ENCODE results near the gene PANX2.
"Not testable (repeated sequence)": the region's sequence is repeated elsewhere in the genome, so short reads cannot be mapped to it uniquely, and the experiment has no call there.

Gene PANX2

DNA sequence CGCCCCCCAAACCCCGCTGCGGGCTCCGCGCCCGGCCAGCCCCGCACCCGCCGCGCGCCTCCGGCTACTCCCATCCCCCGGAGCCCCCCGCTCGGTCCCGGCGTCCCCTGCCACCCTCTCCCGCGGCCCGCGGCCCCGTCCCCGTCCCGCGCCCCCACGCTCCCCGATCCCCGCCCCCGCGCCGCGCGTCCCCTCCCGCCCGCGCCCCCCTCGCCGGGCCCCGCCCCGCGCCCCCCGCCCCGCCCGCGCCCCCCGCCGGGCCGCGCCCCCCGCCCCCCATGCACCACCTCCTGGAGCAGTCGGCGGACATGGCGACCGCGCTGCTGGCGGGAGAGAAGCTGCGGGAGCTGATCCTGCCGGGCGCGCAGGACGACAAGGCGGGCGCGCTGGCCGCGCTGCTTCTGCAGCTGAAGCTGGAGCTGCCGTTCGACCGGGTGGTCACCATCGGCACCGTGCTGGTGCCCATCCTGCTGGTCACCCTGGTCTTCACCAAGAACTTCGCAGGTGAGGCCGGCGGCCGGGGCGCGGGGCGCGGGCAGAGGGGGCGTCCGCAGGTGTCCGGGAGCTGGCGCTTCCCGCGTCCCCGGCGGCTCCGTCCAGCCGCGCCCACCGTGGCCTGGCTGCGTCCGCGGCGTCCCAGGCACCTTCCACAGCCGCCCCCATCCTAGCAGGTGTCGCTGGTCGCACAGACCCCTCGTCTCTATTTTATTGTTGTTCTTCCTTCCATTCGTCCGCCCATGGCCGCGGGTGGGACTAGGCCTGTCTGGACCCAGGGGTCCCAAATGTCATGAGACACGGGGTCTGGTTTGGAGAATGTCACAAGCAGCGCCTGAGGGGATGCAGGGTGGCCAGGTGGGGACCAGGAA lies at the start of gene PANX2:
TSS of gene PANX2 (plus strand) at position 279 of the 866 bp plus-strand sequence. CDS start at position 279, 0 bp downstream.
- no peak for DNase-seq

DNA sequence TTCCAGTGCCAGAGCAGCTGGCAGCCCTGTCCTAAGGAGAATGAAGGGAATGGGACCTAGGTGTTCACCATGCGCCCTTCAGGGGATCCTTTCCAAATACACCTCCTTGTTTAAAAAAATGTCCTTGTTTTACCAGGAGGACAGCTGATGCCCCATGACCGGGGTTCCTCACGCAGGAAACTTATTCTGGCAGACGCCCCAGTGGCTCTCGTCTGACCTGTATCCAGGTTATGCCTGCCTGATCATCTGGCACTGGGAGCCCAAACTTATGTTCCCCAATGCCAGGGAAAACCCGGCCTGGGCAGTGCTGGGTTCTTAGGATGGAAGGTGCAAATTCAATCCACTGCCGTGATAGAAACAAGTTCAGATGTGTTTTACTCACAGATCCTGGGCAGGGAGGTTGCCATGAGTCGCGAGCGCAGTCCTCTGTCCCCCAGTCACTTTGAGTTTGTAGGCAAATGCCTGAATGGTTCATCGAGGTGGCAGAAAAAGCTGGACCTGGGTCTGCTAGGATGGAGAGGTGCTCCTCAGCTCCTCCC lies 49.3 kb upstream of the PANX2 start:
- no peak for DNase-seq

DNA sequence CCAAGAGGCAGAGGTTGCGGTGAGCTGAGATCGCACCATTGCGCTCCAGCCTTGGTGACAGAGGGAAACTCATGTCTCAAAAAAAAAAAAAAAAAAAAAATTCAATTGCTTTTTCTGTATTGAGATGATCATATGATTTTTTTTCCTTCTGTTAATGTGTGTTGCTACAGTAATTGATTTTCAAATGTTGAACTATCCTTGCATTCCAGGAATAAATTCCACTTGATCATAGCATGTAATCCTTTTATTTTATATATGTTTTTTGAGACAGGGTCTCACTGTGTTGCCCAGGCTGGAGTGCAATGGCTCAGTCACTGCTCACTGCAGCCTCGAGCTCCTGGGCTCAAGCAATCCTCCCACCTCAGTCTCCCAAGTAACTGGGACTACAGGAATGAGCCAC lies 47.4 kb upstream of the PANX2 start:
- no peak for DNase-seq

DNA sequence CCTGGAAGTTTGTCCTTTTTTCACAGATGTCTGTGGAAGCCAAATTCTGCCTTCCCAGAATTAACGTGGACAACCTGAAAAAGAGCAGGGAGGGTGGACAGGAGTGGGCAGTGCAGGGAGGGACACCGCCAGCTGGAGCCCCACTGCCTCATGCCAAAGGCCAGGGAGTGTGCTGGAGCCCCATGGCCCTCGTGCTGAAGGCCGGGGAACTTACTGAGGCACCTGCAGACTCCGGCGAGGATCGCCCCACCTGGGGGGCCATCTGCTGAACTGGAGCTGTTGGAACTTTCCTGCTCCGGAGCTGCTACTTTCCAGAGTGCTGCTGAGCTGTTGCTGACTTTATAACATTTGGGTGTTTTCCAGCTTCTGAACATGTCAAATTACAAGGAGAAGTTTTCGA lies 45.5 kb upstream of the PANX2 start:
- DNase-seq: no peak

DNA sequence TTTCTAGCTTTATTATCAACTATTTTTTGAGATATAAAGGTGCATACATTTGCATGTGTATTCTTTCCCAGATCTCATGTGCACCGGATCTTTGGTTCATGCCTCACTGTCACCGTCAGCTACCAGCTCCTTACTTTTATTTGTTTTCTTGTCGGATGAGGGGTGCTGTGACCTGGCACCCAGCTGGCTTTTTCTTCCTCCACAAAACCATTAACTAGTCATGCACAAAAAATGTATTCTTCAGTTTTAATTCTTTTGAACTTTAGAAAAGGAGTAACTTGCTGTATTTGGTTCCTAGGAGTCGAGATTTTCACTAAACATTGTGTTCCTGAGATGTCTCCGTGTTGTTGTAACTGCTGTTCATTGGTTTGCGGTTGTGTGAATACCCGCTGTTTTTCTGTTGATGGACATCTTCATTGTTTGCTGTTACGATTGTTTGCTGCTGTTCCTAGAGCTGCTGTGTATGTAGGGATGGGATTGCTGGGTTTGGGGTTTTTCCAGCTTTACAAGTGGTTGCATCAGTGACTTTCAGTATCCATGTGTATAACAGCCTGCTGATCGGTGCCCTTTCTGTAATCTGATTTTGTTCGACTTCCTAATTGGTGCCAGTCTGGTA lies 41.3 kb upstream of the PANX2 start:
- no peak for DNase-seq

GRCh38 chr22:50131894-50132293 lies 38.6 kb upstream of the PANX2 start:
- no peak for DNase-seq

DNA sequence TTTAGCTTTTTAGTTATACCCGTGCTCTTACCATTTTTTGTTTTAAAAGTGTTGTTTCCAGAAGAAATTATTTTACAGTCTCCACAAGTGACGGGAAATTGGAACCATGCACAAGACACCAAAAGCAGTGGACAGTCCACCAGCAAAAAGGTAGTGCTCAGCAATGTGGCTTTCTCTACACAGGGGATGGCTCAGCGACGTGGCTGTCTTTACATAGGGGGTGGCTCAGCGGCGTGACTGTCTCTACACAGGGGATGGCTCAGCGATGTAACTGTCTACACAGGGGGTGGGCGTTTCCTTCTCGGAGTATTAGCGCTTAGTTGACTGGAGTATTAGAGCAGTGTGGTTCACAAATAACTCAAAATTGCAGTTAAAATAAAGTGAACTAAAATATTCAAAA lies 36.0 kb upstream of the PANX2 start:
- DNase-seq: no peak

DNA sequence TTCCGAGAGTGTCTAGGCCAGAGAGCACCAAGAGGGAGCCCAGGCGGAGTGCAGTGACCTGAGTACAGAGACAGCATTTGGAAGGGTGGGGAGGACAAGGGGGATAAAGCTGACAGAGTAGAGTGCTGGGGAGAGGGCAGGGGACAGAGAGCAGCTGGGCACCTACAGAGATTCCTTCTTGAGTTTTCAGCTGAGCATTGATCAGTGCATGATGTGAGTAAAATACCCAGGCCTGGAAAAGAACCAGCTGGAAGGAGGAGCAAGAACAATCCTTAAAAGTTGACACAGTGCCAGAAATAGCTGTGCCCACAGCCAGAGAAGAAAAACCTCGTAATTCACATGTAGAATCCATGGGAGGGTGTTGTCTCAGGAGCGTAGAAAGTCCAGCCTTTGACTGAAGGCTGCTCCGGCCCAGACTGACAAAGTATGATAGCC lies 33.9 kb upstream of the PANX2 start:
- DNase-seq: peak; percentile 32

DNA sequence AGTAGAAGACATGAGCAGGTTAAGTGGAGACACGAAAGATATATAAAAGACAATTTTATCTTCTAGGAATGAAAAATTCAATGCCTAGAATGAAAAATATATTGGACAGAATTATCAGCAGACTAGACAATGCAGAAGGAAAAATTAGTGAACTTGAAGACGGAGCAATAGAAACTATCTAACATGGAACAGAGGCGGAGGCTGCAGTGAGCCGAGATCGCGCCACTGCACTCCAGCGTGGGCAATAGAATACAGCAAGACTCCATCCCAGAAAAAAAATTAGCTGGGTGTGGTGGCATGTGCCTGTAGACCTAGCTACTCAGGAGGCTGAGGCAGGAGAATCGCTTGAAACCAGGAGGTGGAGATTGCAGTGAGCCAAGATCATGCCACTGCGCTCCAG lies 33.3 kb upstream of the PANX2 start:
- DNase-seq: not testable (repeated sequence)

GRCh38 chr22:50138041-50138440 lies 32.5 kb upstream of the PANX2 start:
- DNase-seq: no peak

GRCh38 chr22:50138988-50139387 lies 31.5 kb upstream of the PANX2 start:
- DNase-seq: no peak

- peak; percentile 46 for DNase-seq
These were observed 30.6 kb upstream of the PANX2 start for GRCh38 chr22:50139843-50140415.

GRCh38 chr22:50140615-50141014 lies 29.9 kb upstream of the PANX2 start:
- no peak for DNase-seq

DNA sequence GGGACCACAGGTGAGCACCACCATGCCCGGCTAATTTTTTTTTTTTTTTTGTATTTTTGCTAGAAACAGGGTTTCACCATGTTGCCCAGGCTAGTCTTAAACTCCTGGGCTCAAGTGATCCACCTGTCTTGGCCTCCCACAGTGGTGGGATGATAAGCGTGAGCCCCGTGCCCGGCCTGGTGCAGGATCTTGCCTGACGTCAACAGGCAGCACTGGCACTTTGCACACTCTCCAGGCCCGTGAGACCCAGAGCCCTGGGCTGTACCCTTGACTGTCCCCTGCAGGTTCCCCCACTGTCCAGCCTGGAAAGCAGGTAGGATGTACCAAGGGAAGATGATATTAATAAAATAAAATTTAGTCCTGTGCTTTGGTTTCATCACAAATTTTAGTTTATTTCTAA lies 29.1 kb upstream of the PANX2 start:
- no peak for DNase-seq

GRCh38 chr22:50141891-50142363 lies 28.6 kb upstream of the PANX2 start:
- no peak for DNase-seq

DNA sequence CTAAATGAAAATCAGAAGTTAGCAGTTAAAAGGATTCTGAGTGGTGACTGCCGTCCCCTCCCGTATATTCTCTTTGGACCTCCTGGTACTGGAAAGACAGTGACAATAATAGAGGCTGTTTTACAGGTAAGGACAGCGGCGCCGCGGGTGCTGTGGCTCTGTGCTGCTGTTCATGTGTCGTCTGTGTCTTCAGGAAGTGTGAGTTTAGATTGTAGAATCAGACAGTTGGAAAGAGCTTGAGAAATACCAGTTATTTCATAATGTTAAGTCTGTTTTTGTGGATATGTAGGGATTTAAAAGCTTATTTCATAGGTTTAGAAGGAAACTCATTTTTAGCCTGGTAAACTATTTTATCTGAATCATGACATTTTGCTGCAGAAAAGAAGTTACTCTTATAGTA lies 27.4 kb upstream of the PANX2 start:
- DNase-seq: no peak

DNA sequence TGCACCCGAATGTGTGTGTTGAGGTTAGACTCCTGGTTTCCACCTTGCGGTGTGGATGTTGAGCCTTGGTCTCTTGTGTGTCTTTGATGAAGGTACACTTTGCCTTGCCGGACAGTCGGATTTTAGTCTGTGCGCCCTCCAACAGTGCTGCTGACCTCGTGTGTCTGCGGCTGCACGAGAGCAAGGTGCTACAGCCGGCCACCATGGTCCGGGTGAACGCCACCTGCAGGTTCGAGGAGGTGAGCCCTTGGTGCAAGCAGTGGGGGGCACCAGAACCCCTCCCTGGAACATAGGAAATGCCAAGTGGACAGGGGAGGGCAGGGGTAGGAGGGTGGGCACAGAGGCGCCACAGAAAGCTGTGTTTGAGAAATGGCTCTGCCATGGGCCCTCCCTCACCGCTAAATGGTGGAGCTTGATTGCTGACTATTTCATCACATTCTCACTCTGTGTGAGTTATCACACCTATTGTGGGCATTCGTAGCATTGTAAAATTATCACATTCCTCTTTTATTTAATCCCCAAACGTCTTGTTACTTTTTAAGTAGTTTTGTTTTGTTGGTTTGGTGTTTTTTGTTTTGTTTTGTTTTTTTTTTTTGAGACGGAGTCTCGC lies 26.4 kb upstream of the PANX2 start:
- no peak for DNase-seq

DNA sequence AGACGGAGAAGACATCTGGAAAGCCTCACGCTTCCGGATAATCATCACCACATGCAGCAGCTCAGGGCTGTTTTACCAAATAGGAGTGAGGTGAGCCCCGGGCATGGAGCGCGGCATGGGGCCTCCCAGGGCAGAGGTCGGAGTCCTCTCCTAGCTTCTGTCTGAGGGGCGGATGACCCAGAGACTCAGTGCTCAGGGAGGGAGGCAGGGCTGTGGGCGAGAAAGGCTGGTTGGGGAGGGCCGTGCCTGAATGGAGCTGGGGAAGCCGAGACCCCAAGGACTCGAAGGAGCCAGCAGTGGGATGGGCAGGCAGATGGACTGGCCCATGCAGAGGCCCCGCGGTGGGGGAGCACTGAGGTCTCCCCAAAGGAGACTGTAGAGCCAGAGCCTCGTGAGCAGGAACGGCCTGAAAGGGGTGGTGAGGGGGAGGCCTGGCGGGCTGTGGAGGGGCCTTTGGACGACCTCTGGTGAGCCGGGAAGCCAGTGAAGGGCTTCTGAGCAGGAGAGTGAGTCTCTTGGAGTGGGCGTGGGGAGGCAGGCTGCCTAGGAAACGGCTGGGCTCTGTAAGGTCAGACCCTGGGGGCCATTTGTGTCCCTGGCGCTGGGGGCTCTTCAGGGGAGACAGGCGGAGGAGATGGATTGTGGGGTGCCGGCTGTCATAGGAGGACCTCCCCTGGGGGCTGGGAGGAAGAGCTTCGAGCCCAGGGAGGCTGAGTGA lies 24.7 kb upstream of the PANX2 start:
- no peak for DNase-seq

DNA sequence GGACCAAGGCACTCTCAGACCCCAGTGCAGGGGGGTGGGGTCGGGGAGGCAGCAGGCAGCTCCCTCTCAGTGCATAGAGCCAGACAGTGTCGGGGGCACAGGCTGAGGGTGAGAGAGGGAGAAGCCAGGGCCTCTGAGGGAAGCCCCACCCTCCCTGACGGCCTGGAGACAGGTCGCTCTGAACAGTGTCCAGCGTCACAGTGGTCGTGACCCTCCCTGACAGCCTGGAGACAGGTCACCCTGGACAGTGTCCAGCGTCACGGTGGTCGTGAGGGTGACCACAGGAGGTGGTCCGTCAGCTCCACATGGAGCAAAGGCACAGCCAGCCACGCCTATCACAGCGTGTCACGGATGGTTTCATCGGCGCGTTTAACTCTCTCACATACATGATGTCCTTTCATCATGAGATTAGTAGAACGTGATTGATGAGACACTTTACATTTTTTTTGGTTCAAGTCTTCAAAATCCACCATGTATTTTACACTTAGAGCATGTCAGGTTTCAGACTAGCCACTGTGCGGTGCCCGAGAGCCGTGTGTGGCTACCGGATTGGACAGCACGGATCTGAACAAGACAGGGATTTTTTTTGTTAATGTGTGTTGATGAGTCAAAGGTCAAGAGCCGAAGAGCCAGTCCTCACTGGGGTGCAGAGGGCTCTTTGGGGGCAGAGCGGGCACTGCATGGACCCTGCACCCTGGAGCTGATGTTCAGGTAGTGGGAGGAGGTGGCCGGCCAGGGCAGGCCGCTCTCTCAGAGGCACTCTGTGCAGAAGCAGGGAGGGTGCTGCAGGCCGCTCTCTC lies 23.9 kb upstream of the PANX2 start:
- DNase-seq: no peak

- DNase-seq: not testable (repeated sequence)
These were observed 23.0 kb upstream of the PANX2 start for GRCh38 chr22:50147258-50148165.

- DNase-seq: no peak
These were observed 22.4 kb upstream of the PANX2 start for GRCh38 chr22:50148166-50148500.
